ENCODE data around the gene DPP6.

The DPP6 gene

GRCh38 chr7:154571772-154572171 is 519.6 kb downstream of the DPP6 start:
- Histone ChIP-seq H3K9me3 (ENCODE audit: control insufficient read depth, insufficient read depth, low read length) (no peaks in the 10 kb centered on the region), H3K9ac (ENCODE audit: low read depth, low read length) (no peak overlapping the region), H3K4me1 (ENCODE audit: insufficient read depth, low read length) (no peaks in the 10 kb centered on the region), H3K36me3 (ENCODE audit: insufficient read depth, low read length) (no peaks in the 10 kb centered on the region)

- Histone ChIP-seq H3K9me3 (ENCODE audit: control insufficient read depth, insufficient read depth, low read length) (no peaks in the 10 kb centered on the region), H3K36me3 (ENCODE audit: insufficient read depth, low read length) (no peaks in the 10 kb centered on the region), H3K9ac (ENCODE audit: low read depth, low read length) (no peak overlapping the region), H3K4me1 (ENCODE audit: insufficient read depth, low read length) (no peaks in the 10 kb centered on the region)
These were observed 522.0 kb downstream of the DPP6 start for GRCh38 chr7:154574235-154574634.

DNA sequence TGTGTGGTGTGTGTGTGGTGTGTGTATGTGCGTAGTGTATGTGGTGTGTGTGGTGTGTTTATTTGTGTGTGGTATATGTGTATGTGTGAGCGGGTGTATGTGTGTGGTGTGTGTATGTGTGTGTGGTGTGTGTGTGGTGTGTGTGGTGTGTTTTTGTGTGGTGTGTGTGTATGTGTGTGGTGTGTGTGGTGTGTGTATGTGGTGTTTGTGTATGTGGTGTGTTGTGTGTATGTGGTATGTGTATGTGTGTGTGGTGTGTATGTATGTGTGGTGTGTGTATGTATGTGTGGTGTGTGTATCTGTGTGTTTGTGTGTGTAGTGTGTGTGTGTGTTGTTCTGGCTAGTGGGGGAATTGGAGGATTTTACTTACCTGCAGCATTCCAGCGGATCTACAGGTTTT is 523.3 kb downstream of the DPP6 start:
- no peaks in the 10 kb centered on the region for H3K4me1 ChIP-seq (ENCODE audit: insufficient read depth, low read length)
- no peak overlapping the region for H3K9ac ChIP-seq (ENCODE audit: low read depth, low read length)
- H3K36me3 ChIP-seq (ENCODE audit: insufficient read depth, low read length): no peaks in the 10 kb centered on the region
- H3K9me3 ChIP-seq (ENCODE audit: control insufficient read depth, insufficient read depth, low read length): no peaks in the 10 kb centered on the region

- Histone ChIP-seq H3K4me1 (ENCODE audit: insufficient read depth, low read length) (no peaks in the 10 kb centered on the region), H3K9me3 (ENCODE audit: control insufficient read depth, insufficient read depth, low read length) (no peaks in the 10 kb centered on the region), H3K9ac (ENCODE audit: low read depth, low read length) (no peak overlapping the region), H3K36me3 (ENCODE audit: insufficient read depth, low read length) (no peaks in the 10 kb centered on the region)
These were observed 524.4 kb downstream of the DPP6 start for GRCh38 chr7:154576604-154577003.

- H3K9me3 ChIP-seq (ENCODE audit: control insufficient read depth, insufficient read depth, low read length): no peaks in the 10 kb centered on the region
- no peak overlapping the region for H3K9ac ChIP-seq (ENCODE audit: low read depth, low read length)
- H3K36me3 ChIP-seq (ENCODE audit: insufficient read depth, low read length): no peaks in the 10 kb centered on the region
- H3K4me1 ChIP-seq (ENCODE audit: insufficient read depth, low read length): no peaks in the 10 kb centered on the region
These were observed 525.1 kb downstream of the DPP6 start for GRCh38 chr7:154577141-154577873.

DNA sequence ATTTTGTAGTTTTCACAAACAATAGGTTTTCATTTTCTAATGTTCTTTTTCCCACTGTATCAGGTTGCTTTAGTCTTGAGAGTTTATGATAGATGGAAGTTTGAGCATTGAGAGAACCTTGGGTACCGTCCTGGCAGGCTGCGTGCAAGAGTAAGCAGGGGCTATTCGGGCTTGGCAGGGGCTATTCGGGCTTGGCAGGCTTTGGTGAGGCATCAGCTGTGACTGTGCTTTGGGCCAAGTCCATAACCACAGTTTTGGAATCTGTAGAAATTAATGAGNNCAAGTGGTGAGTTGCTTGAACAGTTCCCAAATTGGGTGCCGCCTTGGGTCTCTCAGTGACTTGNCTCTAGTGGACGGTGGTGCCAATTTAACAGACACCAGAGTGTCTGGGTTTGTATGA is 526.1 kb downstream of the DPP6 start:
- Histone ChIP-seq H3K9ac (ENCODE audit: low read depth, low read length) (no peak overlapping the region), H3K36me3 (ENCODE audit: insufficient read depth, low read length) (no peaks in the 10 kb centered on the region), H3K4me1 (ENCODE audit: insufficient read depth, low read length) (no peaks in the 10 kb centered on the region), H3K9me3 (ENCODE audit: control insufficient read depth, insufficient read depth, low read length) (no peaks in the 10 kb centered on the region)

- Histone ChIP-seq H3K4me1 (ENCODE audit: insufficient read depth, low read length) (no peaks in the 10 kb centered on the region), H3K36me3 (ENCODE audit: insufficient read depth, low read length) (no peaks in the 10 kb centered on the region), H3K9ac (ENCODE audit: low read depth, low read length) (no peak overlapping the region), H3K9me3 (ENCODE audit: control insufficient read depth, insufficient read depth, low read length) (no peaks in the 10 kb centered on the region)
These were observed 527.5 kb downstream of the DPP6 start for GRCh38 chr7:154579711-154580110.

DNA sequence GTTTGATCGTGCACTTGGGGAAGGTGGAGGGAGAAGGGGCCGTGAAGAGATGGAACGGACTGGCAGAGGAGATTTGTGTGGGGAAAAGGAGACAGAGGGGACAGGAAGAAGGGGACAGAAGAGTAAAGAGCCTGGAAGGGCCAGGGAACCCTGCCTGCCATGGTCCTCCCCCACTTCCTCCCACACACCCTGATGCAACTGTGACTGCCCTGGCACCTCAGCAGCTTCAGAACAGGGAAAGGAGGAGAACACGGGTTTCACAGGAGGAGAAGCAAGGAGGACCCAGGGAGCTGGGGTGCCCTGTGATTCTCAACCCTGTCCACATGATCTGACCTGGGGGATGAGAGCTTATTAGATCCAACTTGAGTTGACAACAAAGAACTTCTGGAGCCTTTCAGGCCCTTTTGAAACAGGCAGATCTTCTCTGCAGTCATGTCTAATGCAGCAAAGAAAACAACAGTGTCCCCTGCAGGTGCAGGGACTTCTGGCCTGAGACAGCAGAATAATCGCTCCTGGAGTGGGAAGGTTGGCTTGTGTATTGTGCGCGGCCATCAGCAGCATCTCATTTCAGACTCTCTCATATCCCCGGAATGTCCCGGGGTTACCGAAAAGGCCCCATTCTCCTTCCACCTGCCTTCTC is 529.2 kb downstream of the DPP6 start:
- Histone ChIP-seq H3K36me3 (ENCODE audit: insufficient read depth, low read length) (no peaks in the 10 kb centered on the region), H3K4me1 (ENCODE audit: insufficient read depth, low read length) (no peaks in the 10 kb centered on the region), H3K9ac (ENCODE audit: low read depth, low read length) (no peak overlapping the region), H3K9me3 (ENCODE audit: control insufficient read depth, insufficient read depth, low read length) (no peaks in the 10 kb centered on the region)

- Histone ChIP-seq H3K9me3 (ENCODE audit: control insufficient read depth, insufficient read depth, low read length) (no peaks in the 10 kb centered on the region), H3K36me3 (ENCODE audit: insufficient read depth, low read length) (no peaks in the 10 kb centered on the region), H3K9ac (ENCODE audit: low read depth, low read length) (no peak overlapping the region), H3K4me1 (ENCODE audit: insufficient read depth, low read length) (no peaks in the 10 kb centered on the region)
These were observed 531.3 kb downstream of the DPP6 start for GRCh38 chr7:154583454-154583853.

- H3K9me3 ChIP-seq (ENCODE audit: control insufficient read depth, insufficient read depth, low read length): no peaks in the 10 kb centered on the region
- H3K36me3 ChIP-seq (ENCODE audit: insufficient read depth, low read length): no peaks in the 10 kb centered on the region
- H3K9ac ChIP-seq (ENCODE audit: low read depth, low read length): no peak overlapping the region; the same call in 1 of the 2 replicates
- H3K4me1 ChIP-seq (ENCODE audit: insufficient read depth, low read length): no peaks in the 10 kb centered on the region
These were observed 532.4 kb downstream of the DPP6 start for GRCh38 chr7:154584352-154585252.

GRCh38 chr7:154587792-154588191 is 535.6 kb downstream of the DPP6 start:
- H3K36me3 ChIP-seq (ENCODE audit: insufficient read depth, low read length): no peaks in the 10 kb centered on the region

DNA sequence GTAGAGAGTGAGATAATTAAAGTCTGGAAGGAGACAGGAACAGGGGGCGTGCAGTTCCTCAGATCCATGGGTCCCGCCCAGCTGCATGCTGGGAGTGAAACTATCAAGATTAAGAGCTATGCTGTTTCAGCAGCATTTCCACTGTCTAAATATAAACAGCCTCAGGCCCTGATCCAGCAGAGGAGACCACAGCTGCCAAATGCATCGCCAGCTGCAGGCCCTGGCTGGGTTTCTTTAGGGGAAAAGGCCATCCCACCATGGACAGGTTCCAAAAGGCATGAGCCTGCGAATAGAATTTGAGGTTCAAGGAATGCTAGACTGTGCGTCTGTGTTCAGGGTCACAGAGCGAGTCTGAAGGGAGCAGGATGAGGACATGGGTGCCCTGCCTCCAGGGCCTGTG is 539.3 kb downstream of the DPP6 start:
- H3K9ac ChIP-seq (ENCODE audit: low read depth, low read length): no peak overlapping the region
- H3K4me1 ChIP-seq (ENCODE audit: insufficient read depth, low read length): no peaks in the 10 kb centered on the region
- no peaks in the 10 kb centered on the region for H3K36me3 ChIP-seq (ENCODE audit: insufficient read depth, low read length)
- no peaks in the 10 kb centered on the region for H3K9me3 ChIP-seq (ENCODE audit: control insufficient read depth, insufficient read depth, low read length)

More at GRCh38 chr7:154587792-154588191, 535.6 kb downstream of the DPP6 start:
- H3K9ac ChIP-seq (ENCODE audit: low read depth, low read length): no peak overlapping the region
- H3K4me1 ChIP-seq (ENCODE audit: insufficient read depth, low read length): no peaks in the 10 kb centered on the region
- H3K9me3 ChIP-seq (ENCODE audit: control insufficient read depth, insufficient read depth, low read length): no peaks in the 10 kb centered on the region

DNA sequence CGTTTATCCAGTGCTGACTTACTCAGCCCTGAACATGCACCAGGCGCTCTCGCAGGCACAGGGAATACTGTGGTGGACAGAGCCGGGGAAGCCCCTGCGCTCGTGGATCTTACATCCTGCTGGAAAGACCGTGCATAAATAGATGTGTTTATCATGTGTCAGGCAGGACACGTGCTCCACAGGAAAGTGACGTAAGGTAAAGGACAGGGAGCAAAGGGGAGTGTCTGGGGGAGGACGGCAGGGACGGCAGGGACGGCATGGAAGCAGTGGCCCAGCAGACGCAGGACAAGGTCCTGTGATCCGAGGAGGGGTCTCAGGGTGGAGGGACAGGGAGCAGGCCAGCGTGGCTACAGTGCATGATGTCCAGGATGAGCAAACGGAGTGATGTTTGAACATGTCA is 540.2 kb downstream of the DPP6 start:
- Histone ChIP-seq H3K9me3 (ENCODE audit: control insufficient read depth, insufficient read depth, low read length) (no peaks in the 10 kb centered on the region), H3K36me3 (ENCODE audit: insufficient read depth, low read length) (no peaks in the 10 kb centered on the region), H3K4me1 (ENCODE audit: insufficient read depth, low read length) (no peaks in the 10 kb centered on the region), H3K9ac (ENCODE audit: low read depth, low read length) (no peak overlapping the region)

DNA sequence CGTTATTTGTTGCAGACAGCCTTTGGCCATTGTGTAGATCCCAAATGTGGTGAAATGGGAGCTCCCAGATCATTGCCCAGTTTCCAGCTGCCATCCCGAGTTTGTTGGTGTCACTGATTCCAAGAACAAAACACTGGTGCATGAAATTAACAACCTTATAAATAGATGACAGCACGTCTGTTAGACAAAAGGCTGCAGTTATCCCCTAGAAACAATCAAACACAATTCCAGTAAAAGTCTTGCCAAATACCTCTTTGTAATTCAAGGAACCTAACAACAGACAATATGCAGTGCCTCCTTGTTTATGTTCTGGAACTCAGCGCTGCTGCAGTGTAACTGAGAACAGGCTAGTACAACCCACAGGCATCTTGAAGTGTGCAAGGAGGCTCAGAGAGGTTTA is 546.2 kb downstream of the DPP6 start:
- Histone ChIP-seq H3K9ac (ENCODE audit: low read depth, low read length) (no peak overlapping the region), H3K4me1 (ENCODE audit: insufficient read depth, low read length) (no peaks in the 10 kb centered on the region), H3K36me3 (ENCODE audit: insufficient read depth, low read length) (no peaks in the 10 kb centered on the region), H3K9me3 (ENCODE audit: control insufficient read depth, insufficient read depth, low read length) (no peaks in the 10 kb centered on the region)

Data from ES-I3 (cell line).